ENCODE data around the gene AUTS2.

AUTS2 gene

GRCh38 chr7:70498232-70498992 is 900.1 kb downstream of the AUTS2 start:
- DNase-seq (ENCODE audit: extremely low read depth in 1 of 2, low read depth in 1 of 2), result no peak

DNA sequence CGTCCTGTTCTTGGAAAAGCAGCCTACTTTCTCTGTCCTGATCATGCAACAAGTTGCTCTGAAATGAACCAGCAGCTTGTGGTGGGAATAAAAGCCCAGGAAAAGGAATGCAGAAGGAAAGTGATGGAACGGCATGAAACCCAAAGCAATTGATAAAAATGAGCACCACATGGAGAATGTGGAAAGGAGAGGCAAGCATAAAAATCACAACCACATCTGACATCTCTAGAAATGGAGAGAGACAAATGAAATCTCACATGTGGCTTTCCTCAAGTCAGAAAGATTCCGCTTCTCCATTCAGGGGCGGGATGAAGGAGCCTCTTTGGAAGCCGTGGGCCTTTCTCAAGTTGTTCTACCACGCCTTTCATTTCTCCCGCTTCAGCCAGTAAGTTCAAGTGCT is 902.0 kb downstream of the AUTS2 start:
- no peak for DNase-seq (ENCODE audit: extremely low read depth in 1 of 2, low read depth in 1 of 2)

DNA sequence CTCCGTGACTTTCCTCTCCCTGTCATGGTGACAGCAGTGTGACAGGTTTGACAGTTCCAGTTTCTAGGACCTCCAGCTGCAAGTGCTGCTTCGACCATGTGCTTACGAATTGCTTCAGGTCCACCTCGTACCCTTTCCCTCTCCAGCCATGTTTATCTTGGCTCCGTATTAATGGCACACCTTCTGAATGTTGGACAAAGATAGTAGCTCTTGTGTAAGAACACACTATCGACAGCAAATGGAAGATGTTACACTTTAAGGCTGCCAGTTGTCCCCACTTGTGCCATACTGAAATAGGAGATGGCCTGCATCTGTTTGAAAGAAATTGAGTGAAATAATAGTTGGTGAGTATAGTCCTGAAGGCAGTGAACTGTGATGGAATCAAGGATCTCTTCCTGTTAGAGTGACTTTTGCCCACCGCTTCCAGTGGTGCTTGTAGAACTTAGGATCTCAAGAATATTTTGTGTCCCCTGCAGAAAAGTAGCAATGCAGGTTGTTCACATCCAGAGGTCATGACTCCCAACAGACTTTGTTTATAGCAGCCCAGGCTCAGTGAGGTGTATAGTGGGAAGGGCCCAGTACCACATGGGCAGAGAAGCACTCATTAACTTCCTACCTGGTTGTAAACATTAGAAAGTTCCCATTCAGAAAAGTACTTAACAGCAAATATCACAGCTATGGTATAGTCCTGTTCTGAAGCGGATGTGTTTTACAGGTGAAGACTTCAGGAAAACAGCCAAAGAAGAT is 904.0 kb downstream of the AUTS2 start:
- no peak for DNase-seq (ENCODE audit: extremely low read depth in 1 of 2, low read depth in 1 of 2)

GRCh38 chr7:70504254-70504653 is 906.0 kb downstream of the AUTS2 start:
- no peak for DNase-seq (ENCODE audit: extremely low read depth in 1 of 2, low read depth in 1 of 2)

DNA sequence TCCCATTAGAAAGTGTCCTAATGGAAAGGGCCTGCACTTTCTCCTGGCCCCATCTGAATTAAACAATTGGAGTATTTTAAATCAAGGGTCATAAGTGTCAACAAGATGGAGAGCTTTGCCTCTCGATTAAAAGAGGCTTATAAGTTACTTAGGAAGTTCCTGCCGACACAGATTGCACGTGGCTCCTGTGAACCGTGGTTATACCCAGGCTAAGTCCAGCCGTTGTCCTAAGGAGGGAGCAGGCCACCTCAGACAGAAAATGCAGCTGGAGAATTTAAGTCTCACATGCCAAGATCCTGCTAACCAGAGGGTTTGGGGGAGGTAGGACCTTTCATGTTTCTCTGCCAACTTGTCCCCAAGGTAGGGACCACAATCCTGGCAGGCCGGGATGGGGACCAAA is 907.2 kb downstream of the AUTS2 start:
- DNase-seq (ENCODE audit: extremely low read depth in 1 of 2, low read depth in 1 of 2), result no peak

GRCh38 chr7:70505886-70506285 is 907.6 kb downstream of the AUTS2 start:
- no peak for DNase-seq (ENCODE audit: extremely low read depth in 1 of 2, low read depth in 1 of 2)

DNA sequence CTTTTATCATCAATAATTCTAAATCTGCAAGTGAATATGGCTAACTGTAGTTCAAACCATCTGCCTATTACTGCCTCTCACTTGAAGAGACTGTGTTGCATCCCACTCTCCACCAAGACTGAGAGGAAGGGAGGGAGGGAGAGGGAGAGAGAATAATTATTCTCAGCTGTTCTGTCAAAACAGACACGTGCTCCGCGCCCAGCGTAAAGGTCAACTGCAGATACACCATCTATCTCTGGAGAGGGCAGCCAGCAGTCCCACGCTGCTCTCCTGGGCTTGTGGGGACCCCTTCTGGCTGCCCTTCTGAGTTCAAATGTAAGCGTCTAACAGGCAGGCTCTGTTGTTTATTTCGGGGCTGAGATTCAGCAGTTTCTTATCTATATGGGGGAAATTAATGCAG is 908.2 kb downstream of the AUTS2 start:
- no peak for DNase-seq (ENCODE audit: extremely low read depth in 1 of 2, low read depth in 1 of 2)

DNA sequence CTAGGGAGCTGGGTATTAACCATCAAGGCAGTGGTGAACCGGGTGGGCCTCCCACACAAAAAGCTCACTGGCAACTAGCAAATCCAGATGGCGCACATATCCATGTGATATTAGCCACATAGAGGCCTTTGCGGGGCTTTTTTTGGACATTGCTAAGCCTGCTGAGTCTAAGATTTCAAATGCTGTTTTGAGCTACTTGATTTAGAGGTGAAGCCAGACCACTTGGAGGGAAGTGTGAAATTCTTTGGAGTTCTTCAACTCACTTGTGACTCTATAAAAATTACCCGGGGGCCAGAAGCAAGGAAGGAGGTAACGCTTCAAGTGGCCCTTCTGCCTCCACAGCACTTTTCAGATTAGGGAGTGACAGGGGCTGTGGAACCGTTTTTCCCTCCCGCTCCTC is 913.9 kb downstream of the AUTS2 start:
- no peak for DNase-seq (ENCODE audit: extremely low read depth in 1 of 2, low read depth in 1 of 2)

GRCh38 chr7:70512761-70513160 is 914.5 kb downstream of the AUTS2 start:
- DNase-seq (ENCODE audit: extremely low read depth in 1 of 2, low read depth in 1 of 2), result no peak

DNA sequence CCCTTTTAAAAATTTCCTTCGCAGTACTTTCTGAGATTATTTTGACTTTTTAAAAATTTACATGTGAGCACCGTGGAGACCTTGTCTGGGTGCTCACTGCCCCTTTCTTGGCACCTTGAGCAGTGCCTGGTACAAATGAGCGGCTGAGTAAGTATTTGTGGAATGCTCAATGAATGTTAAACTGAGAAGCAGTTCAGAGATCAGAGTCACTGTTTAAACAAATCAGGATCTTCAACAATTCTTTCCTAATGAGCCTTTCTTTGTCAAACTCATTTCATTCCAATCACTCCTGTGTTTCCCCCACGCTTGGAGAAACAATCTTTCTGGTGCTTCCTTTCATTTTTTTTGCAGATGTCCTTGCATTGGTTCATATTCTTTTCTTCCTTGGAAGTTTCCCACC is 922.3 kb downstream of the AUTS2 start:
- no peak for DNase-seq (ENCODE audit: extremely low read depth in 1 of 2, low read depth in 1 of 2)

- no peak for DNase-seq (ENCODE audit: extremely low read depth in 1 of 2, low read depth in 1 of 2)
Observed at GRCh38 chr7:70523249-70523988, 925.1 kb downstream of the AUTS2 start.

DNA sequence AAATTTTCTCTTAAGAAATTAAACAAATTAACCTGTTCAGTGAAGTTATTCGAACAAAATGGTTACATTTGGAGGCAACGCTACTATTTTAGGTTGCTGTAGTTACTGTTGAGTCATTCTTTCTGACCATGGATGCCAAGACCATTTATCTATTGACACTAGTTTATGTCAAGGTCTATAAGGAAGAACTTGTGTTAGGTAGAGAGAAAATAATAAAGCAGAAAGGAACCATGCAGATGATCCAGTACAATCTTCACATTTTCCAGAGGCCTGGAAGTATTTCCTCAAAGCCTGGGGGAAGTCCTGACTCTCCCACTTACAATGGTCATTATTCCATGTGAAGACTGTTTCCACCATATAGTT is 925.7 kb downstream of the AUTS2 start:
- no peak for DNase-seq (ENCODE audit: extremely low read depth in 1 of 2, low read depth in 1 of 2)

DNA sequence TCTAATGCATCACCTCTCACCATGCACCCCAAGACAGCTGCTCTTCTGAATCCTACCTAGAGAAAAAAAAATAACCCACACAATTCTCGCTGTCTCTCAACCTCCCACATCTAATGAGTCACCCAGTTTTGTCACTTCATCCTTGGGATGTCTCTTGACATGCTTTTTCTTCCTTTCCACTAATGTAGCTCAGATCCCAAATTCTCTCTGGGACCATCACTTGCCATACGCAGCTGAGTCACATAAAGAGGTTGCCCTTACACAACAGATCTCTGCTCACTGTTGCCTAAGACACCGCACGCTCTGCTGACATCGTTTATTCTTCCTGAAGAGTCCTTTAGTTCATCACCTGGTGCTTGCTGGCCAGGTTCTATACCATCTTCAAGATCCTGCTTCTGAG is 927.7 kb downstream of the AUTS2 start:
- no peak for DNase-seq (ENCODE audit: extremely low read depth in 1 of 2, low read depth in 1 of 2)

DNA sequence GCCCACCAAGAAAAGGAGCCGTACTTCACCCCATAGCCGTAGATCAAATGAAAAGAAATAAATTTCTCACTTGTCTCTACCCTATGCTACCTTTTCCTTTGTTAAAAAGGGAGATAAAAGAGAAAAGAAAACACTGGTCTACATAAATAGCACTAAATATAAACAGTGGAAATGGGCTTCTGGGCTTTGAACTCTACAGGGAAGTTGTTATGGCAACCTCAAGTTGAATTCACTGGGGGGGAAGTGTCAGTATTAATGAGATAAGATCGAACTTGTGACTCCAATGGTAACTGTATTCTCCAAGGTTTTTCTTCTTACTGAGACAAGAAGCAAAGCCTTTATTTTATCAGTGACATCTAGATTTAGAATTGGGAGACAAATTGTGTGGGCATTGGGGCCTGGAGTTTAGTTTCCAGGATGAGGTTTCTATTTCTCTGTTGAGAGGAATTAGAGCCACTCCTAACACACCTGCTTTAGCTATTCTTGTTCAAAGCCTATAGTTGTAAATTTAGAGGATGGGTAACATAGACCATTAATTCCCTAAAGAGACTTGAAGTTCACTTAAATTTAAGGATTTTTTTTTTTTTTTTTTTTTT is 929.3 kb downstream of the AUTS2 start:
- DNase-seq (ENCODE audit: extremely low read depth in 1 of 2, low read depth in 1 of 2), result no peak

GRCh38 chr7:70529436-70529835 is 931.2 kb downstream of the AUTS2 start:
- DNase-seq (ENCODE audit: extremely low read depth in 1 of 2, low read depth in 1 of 2), result no peak

GRCh38 chr7:70529914-70530585 is 931.8 kb downstream of the AUTS2 start:
- no peak for DNase-seq (ENCODE audit: extremely low read depth in 1 of 2, low read depth in 1 of 2)

DNA sequence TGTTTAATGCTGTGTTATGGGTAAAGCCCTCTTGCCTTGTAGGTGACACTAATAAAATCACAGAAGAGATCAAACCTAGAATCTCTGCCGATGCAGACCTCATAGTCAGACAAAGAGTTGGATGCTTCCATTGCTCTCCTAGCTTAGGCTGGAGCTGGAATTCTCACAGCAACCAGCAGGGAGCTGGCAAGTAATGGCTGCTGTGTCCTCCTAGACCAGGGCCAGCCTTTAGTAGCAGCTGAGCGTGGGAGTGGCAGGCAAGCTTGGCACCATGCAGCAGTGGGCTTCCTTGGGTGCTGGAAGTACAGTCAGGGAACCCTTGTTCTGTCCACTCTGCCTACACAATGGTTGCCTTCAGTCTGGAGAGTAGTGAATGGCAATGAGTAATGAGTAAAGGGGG is 935.3 kb downstream of the AUTS2 start:
- DNase-seq (ENCODE audit: extremely low read depth in 1 of 2, low read depth in 1 of 2), result no peak

DNA sequence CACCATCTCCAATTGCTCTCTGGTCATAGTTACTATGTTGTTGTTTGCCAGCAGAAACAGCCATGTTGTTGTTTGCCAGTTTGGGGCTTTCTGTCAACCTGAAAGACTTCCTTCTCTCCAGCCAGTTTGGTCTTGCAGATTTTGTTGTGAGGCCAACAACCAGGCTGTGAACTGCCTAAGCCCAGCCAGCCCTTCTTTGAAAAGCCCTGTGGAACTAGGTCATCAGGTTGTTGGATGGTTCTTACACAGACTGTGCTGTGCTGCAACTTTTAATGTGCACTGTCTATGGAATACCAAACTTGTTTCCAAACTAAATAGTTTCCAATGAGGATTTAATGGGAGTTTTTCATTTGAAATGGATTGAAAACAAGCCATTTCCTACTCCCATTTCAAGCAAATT is 940.9 kb downstream of the AUTS2 start:
- DNase-seq (ENCODE audit: extremely low read depth in 1 of 2, low read depth in 1 of 2), result no peak

GRCh38 chr7:70539617-70540016 is 941.3 kb downstream of the AUTS2 start:
- DNase-seq (ENCODE audit: extremely low read depth in 1 of 2, low read depth in 1 of 2), result no peak

DNA sequence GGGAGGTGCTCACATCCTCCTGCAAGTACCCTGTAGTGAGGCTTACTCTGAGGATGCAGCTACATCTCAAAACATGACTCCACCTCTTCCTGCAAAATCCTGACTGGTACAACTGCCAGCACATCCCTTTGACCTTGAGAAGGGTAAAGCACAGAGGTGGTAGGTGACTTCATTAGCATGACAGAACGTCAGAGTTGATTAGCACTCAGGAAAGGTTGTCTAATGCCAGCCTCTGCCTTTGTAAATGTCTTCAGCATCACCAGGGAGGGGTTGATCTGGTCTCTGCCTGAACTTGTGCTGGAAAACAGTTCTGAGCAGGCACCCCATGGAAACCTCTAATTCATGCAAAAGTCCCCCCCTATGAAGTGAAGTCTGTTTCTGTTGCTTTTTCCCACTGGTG is 942.4 kb downstream of the AUTS2 start:
- DNase-seq (ENCODE audit: extremely low read depth in 1 of 2, low read depth in 1 of 2), result no peak

Data from stimulated activated CD8-positive, alpha-beta memory T cell treated with anti-CD3 and anti-CD28 coated beads, Interleukin-7, amount 100 ng/mL, for 48 hours (primary cell).